ENCODE data around the gene ZNF764.
"Not testable (repeated sequence)": the region's sequence is repeated elsewhere in the genome, so short reads cannot be mapped to it uniquely, and the experiment has no call there.

Gene ZNF764

DNA sequence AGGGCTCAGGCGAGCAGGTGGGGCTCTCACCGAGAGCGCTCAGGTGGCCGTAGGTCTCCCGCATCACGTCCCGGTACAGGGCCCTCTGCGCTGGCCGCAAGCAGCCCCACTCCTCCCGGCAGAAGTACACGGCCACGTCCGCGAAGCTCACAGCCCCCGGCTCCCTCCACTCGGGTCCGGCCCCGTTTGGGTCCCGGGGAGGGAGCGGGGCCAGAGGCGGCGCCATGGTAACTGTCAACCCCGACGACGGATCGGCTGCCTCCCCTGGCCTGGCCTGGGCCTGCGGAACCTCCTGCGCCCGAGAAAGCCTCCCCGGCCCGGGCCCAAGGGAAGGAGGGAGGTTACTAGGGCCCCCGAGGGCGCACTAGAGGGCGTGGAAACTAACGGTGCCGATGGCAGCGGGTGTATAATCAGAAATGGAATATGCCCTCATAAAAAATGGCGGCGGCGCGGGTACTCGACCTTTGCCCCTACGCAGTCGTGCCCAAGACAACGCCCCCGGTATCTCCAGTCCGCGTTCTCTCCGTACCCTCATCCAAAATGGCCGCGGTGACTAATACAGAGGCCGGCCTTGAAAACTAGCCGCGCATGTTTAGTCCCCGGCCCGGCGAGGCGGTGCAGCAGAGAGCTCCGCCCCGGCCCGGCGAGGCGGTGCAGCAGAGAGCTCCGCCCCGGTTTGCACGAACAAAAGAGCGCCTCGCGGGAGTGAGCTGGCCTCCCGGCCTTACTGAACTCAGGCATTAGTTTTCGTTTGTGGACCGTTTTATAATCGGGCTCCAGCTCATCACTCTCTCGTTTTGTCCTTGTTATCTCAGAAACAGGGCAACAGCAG, at the start of gene ZNF764:
ZNF764 (minus strand) TSS at position 418 of the 832 bp plus-strand sequence; CDS start at position 226, 192 bp downstream.
- peak; percentile 98 for DNase-seq (ENCODE audit: low spot score)

DNA sequence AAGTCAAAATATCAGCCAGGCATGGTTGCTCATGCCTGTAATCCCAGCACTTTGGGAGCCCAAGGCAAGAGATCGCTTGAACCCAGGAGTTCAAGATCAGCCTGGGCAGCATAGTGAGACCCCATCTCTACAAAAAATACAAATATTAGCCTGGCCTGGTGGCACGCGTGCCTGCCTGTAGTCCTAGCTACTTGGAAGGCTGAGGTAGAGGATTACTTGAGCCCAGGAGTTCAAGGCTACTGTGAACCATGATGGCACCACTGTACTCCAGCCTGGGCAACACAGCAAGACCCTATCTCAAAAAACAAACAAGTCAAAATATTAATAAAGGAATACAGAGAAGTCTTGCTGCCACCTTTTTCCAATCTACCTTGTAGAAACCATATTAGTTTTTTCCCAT, 47.8 kb upstream of the ZNF764 start:
- DNase-seq (ENCODE audit: low spot score): no peak

DNA sequence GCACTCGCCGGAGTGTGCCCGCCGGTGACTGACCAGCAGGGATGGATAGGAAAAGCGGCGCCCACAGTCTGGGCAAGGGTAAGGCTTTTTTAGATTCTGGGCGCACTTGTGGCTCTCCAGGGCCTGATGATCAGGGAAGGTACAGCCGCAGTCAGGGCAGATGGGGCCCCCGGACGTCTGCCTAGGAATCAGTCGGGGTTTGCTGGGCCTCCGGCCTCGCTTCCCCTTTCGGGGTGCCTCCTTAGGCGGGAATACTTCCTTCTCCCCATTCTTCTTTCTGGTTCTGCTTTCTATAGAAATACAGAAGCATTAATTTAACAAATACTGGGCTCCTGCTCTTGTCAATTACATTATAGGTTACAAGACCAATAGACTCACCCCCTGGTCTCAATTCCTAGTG, 47.0 kb upstream of the ZNF764 start:
- DNase-seq (ENCODE audit: low spot score): no peak

DNA sequence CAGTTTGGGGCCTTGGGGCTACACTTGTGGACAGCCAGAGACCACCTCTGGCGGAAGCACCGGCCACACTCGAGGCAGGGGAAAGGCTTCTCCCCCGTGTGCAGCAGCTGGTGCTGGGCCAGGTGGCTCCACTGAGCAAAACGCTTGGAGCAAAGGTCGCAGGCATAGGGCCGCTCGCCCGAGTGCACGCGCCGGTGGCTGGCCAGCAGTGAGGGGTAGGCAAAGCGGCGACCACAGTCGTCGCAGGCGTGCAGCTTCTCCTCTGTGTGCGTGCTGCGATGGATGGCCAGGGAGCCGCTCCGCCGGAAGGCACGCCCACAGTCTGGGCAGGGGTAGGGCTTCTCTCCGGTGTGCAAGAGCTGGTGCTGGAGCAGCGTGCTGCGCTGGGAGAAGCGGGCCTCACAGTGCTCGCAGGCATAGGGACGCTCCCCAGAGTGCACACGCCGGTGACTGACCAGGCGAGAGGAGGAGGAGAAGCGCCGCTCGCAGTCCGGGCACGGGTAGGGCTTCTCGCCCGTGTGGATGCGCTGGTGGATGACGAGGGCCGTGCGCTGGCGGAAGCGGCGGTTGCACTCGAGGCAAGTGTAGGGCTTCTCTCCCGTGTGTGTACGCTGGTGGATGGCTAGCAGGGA, 46.3 kb upstream of the ZNF764 start:
- DNase-seq (ENCODE audit: low spot score): no peak

DNA sequence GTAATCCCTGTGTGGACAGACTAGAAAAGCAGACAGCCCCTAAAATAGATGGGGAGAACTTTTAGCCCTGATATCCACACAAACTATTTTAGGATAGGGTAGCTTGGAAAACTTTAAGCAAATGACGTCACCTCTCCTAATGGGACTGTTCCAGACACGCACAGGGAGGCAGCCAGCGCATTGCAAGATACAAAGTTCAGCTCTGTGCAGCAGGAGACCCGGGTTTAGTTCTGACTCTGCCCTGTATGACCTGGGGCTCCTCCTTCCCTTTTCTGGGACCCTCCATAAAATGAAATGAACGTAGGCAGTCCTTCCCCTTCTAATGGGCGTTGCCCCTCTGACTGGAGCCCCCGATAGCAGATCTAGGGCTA, 45.8 kb upstream of the ZNF764 start:
- DNase-seq (ENCODE audit: low spot score): no peak

DNA sequence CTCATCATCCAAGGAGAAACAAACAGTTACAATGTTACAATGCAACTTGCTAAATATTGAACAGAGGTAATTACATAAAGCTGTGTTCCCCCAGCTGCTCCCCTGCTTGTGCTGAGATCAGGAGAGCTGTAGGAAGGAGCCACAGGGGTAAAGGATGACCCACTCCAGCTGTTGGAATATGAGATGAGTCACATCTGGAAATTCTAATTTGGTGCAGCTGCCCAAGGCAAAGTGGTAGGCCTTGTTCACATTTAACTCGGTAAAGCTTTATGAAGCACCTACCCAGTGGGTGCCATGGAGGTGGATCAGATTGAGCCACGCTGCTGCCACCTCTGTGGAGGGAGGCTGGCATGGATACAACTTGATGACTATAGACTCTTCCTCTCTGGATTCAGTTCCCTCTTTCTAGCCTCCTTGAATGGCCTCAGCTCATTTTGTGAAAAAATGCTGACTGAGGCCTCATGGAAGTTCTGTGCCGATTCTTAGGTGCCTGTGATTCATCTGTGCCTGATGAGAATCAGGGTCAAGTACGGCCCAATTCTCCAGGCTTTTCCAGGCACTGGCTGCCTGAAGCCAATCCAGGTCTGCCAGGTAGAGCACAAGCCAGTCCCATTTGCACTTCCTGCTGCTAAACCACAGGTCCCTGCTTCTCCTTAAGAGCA, 44.6 kb upstream of the ZNF764 start:
- no peak for DNase-seq (ENCODE audit: low spot score)

DNA sequence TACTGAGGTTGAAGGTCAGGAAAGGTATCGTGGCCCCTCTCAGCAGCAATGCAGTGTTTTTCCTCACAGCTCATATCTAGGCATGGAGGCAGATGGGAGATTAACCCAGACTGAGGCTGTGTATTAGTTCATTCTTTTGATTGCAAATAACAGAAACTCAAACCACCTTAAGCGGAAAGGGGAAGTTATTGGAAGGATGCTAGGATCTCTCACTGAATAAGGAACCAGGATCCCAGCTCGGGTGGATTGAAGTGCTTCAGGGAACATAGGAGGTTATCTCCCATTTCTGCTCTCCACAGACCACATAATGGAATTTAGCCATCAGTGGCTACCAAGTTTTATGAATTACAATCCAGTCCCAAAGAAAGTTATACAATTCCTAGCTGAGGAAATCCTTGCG, 43.8 kb upstream of the ZNF764 start:
- DNase-seq (ENCODE audit: low spot score): no peak

DNA sequence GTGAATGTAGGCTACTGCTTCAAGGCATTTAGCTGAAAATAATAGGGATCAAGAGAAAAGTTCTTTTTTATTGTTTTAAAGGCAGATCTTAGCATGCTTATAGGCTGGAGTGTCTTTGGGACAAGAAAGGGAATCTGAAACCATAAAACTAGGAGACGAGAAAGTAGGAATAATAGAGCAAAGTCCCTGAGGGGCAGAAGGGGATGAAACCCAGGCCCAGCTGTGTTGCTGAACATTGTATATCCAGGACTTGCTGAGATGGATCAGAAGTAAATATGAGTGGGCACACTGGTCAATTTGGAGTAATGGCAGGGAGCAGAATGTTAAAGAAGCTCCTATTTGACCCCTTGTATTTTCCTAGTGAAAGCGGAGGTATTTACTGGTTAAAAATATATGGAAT, 42.8 kb upstream of the ZNF764 start:
- no peak for DNase-seq (ENCODE audit: low spot score)

DNA sequence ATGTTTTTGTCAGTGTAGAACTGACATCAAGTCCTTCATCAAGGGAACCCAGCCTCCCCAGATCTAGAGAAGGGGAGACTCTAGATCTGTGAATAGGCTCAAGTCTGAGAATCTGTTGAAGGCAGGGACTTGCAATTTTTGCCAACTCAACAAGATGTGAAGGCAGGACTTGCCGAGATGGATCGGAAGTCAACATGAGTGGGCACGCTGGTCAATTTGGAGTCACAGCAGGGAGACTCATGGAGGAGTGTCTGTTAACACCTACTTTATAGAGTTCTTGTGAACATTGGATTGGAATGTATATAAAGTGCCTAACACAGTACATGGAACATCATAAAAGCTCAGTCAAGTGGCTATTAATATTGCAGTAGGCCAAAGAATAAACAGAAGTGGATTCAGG, 42.0 kb upstream of the ZNF764 start:
- DNase-seq (ENCODE audit: low spot score): no peak

DNA sequence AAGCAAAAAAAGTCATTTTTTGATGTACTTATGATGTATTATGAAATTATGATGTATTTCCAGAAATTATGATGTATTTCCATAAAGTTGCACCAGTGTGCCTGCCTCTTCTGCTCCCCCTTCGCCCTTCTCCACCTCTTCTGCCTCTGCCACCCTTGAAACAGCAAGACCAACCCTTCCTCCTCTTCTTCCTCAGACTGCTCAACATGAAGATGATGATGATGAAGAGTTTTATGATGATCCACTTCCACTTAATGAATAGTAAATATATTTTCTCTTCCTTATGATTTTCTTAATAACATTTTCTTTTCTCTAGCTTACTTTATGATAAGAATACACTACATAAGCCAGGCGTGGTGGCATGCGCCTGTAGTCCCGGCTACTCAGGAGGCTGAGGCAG, 34.7 kb upstream of the ZNF764 start:
- no peak for DNase-seq (ENCODE audit: low spot score)

DNA sequence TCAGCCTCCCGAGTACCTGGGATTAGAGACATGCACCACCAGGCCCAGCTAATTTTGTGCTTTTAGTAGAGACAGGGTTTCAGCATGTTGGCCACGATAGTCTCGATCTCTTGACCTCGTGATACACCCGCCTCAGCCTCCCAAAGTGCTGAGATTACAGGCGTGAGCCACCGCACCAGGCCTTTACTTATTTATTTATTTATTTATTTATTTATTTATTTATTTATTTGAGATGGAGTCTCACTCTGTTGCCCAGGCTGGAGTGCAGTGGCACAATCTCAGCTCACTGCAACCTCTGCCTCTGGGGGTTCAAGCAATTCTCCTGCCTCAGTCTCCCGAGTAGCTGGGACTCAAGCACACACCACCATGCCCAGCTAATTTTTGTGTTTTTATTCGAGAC, 32.7 kb upstream of the ZNF764 start:
- DNase-seq (ENCODE audit: low spot score): not testable (repeated sequence)

DNA sequence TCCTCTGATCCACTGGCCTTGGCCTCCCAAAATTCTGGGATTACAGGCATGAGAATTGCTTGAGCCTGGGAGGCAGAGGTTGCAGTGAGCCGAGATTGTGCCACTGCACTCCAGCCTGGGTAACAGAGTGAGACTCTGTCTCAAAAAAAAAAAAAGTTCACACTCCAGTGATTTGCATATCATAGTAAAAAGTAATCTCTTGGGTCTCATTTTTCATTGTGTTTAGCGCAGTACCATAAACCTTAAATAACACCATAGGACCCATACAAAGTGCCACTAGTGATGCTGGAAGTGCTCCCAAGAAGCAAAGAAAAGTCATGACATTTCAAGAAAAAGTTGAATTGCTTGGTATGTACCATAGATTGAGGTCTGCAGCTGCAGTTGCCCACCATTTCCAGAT, 31.4 kb upstream of the ZNF764 start:
- not testable (repeated sequence) for DNase-seq (ENCODE audit: low spot score)

DNA sequence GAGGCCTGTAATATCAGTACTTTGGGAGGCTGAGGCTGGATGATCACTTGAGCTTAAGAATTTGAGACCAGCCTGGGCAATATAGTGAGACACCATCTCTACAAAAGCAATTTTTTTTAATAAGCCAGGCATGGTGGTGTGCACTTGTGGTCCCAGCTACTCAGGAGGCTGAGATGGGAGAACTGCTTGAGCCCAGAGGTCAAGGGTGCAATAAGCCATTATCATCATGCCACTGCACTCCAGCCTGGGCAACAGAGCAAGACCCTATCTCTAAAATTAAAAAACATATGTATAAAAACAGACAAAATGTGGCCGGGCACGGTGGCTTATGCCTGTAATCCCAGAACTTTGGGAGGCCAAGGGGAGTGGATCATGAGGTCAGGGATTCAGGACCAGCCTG, 30.5 kb upstream of the ZNF764 start:
- DNase-seq (ENCODE audit: low spot score): no peak

DNA sequence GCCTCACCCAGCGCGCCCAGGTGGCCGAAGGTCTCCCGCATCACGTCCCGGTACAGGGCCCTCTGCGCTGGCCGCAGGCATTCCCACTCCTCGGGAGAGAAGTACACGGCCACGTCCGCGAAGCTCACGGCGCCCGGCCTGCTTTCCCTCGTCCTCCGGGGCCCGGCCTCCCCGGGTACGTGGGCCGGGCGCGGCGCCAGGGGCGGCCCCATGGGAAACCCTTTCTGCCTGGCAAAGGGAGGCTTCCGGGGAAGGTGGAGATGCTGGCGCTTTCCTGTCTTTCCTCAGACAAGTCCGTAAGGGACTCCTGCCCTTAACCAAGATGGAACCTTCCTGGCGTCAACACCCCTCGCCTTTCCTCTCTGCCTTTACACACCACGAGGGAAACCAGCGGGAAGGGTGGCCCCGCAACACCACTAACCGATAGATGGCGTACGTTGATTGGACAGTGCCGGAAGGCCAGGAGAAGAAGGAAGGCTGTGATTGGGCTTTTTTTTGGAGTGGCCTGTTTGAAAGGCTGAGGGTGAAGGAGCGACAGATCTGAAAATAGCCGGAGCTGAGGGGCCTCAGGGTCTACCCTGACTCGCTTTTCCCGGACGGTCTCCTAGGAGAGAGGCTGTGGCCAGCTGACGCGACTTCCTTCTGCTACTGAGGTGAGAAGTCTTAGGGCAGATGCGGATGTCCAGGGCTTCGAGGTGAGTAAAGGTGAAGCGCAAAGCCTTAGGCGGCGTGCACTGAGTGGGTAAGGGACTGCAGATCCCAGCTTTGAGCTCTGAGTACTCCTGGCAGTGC, 27.4 kb upstream of the ZNF764 start, which contains the start of gene ZNF785:
ZNF785 (minus strand) TSS at position 298 of the 792 bp plus-strand sequence; CDS start at position 212, 86 bp downstream.
- peak; percentile 99 for DNase-seq (ENCODE audit: low spot score)

DNA sequence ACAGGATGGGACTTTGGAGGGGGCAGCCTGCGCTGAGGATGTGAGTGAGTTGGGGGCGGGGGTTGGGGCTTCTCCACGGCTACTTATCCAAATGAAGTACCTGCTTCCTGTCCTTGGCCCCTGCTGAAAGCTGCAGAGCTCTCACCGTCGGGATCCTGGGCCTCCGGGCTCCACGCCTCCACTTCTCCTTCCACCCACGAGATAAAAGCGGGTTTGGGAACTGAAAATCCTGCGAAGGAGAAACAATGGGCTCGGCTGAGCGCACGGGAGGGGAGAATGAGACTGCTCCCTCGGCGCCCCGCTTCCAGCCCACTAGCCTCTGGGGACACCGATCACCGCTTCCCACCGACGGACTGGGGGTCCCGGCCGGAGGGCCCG, 26.8 kb upstream of the ZNF764 start:
- DNase-seq (ENCODE audit: low spot score): peak; percentile 33

DNA sequence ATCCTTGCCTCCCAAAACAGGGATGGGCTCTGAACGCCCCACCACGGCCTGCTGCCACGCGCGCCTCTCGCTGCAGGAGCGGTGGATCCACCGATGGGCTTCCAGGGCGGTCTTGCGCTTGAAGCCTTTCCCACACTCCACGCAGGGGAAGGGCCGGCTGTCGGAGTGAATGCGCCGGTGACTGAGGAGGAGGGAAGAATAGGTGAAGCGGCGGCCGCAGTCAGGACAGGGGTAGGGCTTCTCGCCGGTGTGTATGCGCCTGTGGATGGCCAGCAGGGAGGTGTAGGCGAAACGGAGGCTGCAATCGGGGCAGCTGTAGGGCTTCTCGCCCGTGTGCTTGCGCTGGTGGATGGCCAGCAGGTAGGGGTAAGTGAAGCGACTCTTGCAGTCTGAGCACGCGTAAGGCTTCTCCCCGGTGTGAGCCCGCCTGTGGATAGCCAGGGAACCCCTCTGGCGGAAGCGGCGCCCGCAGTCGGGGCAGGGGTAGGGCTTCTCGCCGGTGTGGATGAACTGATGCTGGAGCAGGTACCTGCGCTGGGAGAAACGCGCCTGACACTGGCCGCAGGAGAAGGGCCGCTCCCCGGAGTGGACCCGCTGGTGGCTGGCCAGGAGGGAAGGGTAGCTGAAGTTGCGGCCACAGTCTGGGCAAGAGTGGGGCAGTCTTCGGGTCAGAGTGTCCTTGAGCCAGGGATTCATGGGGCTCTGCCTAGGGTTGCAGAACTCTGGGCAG, 24.6 kb upstream of the ZNF764 start:
- DNase-seq (ENCODE audit: low spot score): no peak

DNA sequence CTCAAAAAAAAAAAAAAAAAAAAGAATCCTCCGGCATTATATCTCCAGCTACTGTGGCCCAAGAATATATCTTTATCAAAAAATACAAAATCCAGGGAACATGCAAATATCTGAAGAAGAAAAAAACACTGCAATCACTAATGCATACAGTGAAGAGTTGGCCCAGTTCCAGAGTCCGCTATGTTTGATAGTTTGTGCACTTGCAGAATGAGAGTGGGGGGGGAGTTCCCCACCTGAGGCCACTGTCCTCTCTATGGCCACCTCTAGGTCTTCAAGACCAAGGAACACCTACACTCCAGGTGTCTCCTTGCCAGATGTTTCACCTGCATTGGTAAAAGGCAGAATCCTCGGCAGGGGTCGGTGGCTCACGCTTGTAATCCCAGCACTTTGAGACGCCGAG, 23.3 kb upstream of the ZNF764 start:
- no peak for DNase-seq (ENCODE audit: low spot score)

DNA sequence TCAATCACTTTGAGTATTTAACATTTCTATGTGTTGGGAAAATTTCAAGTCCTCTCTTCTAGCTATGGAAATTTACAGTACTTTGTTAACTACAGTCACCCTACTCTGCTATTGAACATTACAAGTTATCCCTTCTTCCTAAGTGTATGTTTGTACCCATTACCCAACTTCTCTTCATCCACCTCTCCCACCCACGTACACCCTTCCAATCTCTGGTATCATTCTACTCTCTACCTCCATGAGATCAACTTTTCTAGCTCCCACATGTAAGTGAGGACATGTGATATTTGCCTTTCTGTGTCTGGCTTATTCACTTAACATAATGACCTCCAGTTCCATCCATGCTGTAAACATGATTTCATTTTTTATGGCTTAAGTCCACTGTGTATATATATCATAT, 16.5 kb upstream of the ZNF764 start:
- no peak for DNase-seq (ENCODE audit: low spot score)

DNA sequence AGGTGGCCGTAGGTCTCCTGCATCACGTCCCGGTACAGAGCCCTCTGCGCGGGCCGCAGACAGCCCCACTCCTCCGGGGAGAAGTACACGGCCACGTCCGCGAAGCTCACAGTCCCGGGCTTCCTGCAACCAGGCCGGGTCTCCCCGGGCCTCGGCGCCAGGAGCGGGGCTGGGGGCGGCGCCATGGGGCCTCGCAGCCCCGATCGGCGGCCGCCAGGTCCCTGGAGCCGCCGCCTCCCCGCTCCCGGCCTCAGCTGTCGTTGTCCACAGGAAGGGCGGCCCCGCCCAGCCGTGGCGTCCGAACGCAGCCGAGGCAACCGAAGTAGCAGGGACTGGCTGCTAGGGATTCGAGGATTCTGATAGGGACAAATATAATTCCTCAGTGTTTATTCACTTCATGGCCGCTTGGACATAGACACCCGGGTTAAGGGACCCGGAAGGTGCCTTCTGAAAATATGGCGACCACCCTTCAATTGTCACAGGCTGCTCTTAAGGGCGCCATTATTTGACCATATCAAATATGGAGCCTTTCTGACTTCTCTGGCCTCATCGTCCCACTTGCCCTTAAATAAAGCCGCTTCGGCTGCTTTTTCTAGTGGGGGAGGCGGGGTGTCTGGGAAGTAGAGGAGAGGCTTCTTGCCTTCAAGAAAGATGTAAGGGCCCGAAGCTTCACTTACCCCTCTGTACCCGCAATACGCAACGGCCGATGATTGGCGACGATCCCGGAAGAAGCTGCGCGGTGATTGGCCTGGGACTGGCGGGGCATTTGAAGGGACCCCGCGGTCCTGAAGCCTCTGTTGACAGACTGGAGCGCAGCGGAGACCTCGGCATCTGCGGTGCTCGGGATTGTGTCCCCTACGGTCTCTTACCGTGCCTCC, 13.5 kb upstream of the ZNF764 start, which contains the start of gene ZNF688:
ZNF688 (minus strand) TSS at position 270 of the 878 bp plus-strand sequence; CDS start at position 185, 85 bp downstream.
- peak; percentile 91 for DNase-seq (ENCODE audit: low spot score)
